ENCODE measurements around the gene FLNB. TPM values are rescaled to one million over a fixed set of nuclear protein-coding genes. Genes with fewer than 3 reads are reported as not detected.

Gene FLNB
- total RNA-seq, 1 experiment from 2014 or later: 83.4 TPM

DNA sequence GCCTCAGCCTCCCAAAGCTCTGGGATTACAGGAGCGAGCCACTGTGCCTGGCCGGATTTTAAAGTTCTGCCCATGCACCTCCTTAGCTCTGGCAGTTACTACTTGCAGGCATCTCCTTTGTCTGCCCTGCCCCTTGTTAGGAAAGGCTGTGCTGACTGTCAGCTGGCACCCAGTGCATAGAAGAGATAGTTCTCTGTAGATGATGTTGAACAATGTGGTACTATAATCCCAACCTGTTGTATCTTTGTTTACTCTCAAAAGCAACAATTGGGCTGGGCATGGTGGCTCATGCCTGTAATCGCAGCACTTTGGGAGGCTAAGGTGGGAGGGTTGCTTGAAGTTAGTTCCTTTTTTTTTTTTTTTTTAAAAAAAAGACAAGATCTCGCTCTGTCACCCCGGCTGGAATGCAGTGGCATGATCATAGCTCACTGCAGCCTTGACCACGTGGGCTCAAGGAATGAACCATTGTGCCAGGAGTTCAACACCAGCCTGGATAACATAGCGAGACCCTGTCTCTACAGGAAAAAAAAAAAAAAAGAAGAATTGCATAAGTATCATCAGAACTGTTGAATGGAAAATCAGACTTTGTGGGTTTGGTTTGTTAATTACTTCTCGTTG lies 30.6 kb downstream of the FLNB start:
- no peak overlapping the region for H3K23ac ChIP-seq (ENCODE audit: insufficient read length, low read depth, low read length)
- H3K56ac ChIP-seq (ENCODE audit: insufficient read length, low read depth, low read length): no peak overlapping the region
- no peak overlapping the region for H2AK5ac ChIP-seq (ENCODE audit: insufficient read length, low read length)
- H2BK12ac ChIP-seq (ENCODE audit: insufficient read length, low read depth, low read length): no peak overlapping the region
- H2AFZ ChIP-seq (ENCODE audit: low read length): no peak overlapping the region
- H3K18ac ChIP-seq (ENCODE audit: insufficient read length, low read depth, low read length): no peak overlapping the region
- H3K27ac ChIP-seq (ENCODE audit: insufficient read length, low read depth, low read length): no peak overlapping the region
- no peaks in the 10 kb centered on the region for H3K9me3 ChIP-seq (ENCODE audit: control insufficient read depth, low read depth, low read length)
- peaks cover 85 to 93% of the 10 kb centered on the region in 2 experiments for H3K4me1 Mint-ChIP-seq
- H2BK15ac ChIP-seq (ENCODE audit: low read depth, low read length): no peak overlapping the region
- H3K4me3 Mint-ChIP-seq: peak overlapping the region in 1 of 2 experiments; percentile 8; a peak in 2 of 5 replicates
- no peak overlapping the region for H2BK120ac ChIP-seq (ENCODE audit: low read depth, low read length, poor library complexity, severe bottlenecking)
- no peak for TF ChIP-seq CTCF (conservative IDR thresholded peaks at IDR 0.05)
- H3K9ac ChIP-seq (ENCODE audit: extremely low read depth, insufficient read length, low read length): no peak overlapping the region
- no peak overlapping the region for H3K4me2 ChIP-seq (ENCODE audit: insufficient read depth, insufficient read length, low read length)
- peaks cover 33% of the 10 kb centered on the region for H3K4me1 ChIP-seq (ENCODE audit: insufficient read depth, low read length)
- DNase-seq: no peak
- WGBS (ENCODE audit: extremely low coverage, insufficient read length, low lambda C conversion rate): 100% methylated on average over 1 of the region's 8 CpGs
- peak overlapping the region; percentile 57 to 84 (median 77); a peak in 6 of 7 replicates for H3K27ac Mint-ChIP-seq
- H3K36me3 Mint-ChIP-seq (ENCODE audit: insufficient read depth in 1 of 3, low read depth in 3 of 3): peaks cover 0 to 5% (median 0%) of the 10 kb centered on the region in 3 experiments; a peak in 3 of 7 replicates
- no peaks in the 10 kb centered on the region for H3K9me3 Mint-ChIP-seq
- no peaks in the 10 kb centered on the region for H3K79me1 ChIP-seq (ENCODE audit: insufficient read depth, low read depth, low read length, poor library complexity, severe bottlenecking)
- no peak overlapping the region for H4K91ac ChIP-seq (ENCODE audit: insufficient read length, low read depth, low read length)
- no peaks in the 10 kb centered on the region for H4K20me1 ChIP-seq (ENCODE audit: control insufficient read depth, insufficient read depth, insufficient read length)
- H2BK20ac ChIP-seq (ENCODE audit: low read depth, low read length, poor library complexity, severe bottlenecking): no peak overlapping the region
- no peaks in the 10 kb centered on the region for H3K27me3 Mint-ChIP-seq (ENCODE audit: low read depth)
- H3K4ac ChIP-seq (ENCODE audit: low read depth, low read length): no peak overlapping the region
- H3K14ac ChIP-seq (ENCODE audit: insufficient read depth, low read length): no peak overlapping the region
- no peak overlapping the region for H3T11ph ChIP-seq (ENCODE audit: low read length)
- H4K8ac ChIP-seq (replicated peaks; ENCODE audit: insufficient read length, low read depth, low read length): no peak overlapping the region
- no peaks in the 10 kb centered on the region for H3K23me2 ChIP-seq (ENCODE audit: insufficient read length, low read depth, low read length, poor library complexity, severe bottlenecking)
- H3K27me3 ChIP-seq (ENCODE audit: insufficient read depth, low read length): no peaks in the 10 kb centered on the region
- H3K79me2 ChIP-seq (ENCODE audit: insufficient read depth, low read length): peaks cover 9% of the 10 kb centered on the region
- no peak overlapping the region for H2BK5ac ChIP-seq (ENCODE audit: insufficient read length, low read length)
- H4K5ac ChIP-seq (ENCODE audit: insufficient read length, low read depth, low read length): no peak overlapping the region

Measured in H9 (cell line).